HG03025 (cell line): Measurements from ENCODE around the gene STK10.

ENCODE experiments used
- ATAC-seq: cut with Tn5 transposase; IDR thresholded peaks from one replicate; pipeline ENCODE4 v1.9.1; 2021; ENCODE audit warnings: mild to moderate bottlenecking, moderate library complexity; ENCODE audit not compliant: unreplicated experiment, low FRiP score

STK10 gene

GRCh38 chr5:172144931-172145869 lies 42.8 kb downstream of the STK10 start:
- ATAC-seq = no peak

- no peak for ATAC-seq
Observed at GRCh38 chr5:172144291-172144815, 43.7 kb downstream of the STK10 start.

- no peak for ATAC-seq
Observed at GRCh38 chr5:172143875-172144274, 44.1 kb downstream of the STK10 start.

- no peak for ATAC-seq
Observed at GRCh38 chr5:172142709-172143215, 45.3 kb downstream of the STK10 start.

GRCh38 chr5:172141949-172142319 lies 46.1 kb downstream of the STK10 start:
- ATAC-seq = no peak

GRCh38 chr5:172140866-172141265 lies 47.2 kb downstream of the STK10 start:
- ATAC-seq = no peak

- no peak for ATAC-seq
Observed at GRCh38 chr5:172140120-172140519, 47.9 kb downstream of the STK10 start.

- no peak for ATAC-seq
Observed at GRCh38 chr5:172137046-172137445, 51.0 kb downstream of the STK10 start.

GRCh38 chr5:172133359-172134029 lies 54.5 kb downstream of the STK10 start:
- no peak for ATAC-seq

GRCh38 chr5:172131690-172132089 lies 56.3 kb downstream of the STK10 start:
- no peak for ATAC-seq

GRCh38 chr5:172129256-172129910 lies 58.6 kb downstream of the STK10 start:
- ATAC-seq = no peak

GRCh38 chr5:172127581-172127980 lies 60.4 kb downstream of the STK10 start:
- ATAC-seq = no peak

GRCh38 chr5:172123269-172123692 lies 64.7 kb downstream of the STK10 start:
- no peak for ATAC-seq

GRCh38 chr5:172119921-172120688 lies 67.9 kb downstream of the STK10 start:
- no peak for ATAC-seq

- no peak for ATAC-seq
Observed at GRCh38 chr5:172118891-172119290, 69.1 kb downstream of the STK10 start.

- no peak for ATAC-seq
Observed at GRCh38 chr5:172117977-172118701, 69.9 kb downstream of the STK10 start.

- ATAC-seq = no peak
Observed at GRCh38 chr5:172115541-172115982, 72.5 kb downstream of the STK10 start.

GRCh38 chr5:172114875-172115422 lies 73.1 kb downstream of the STK10 start:
- ATAC-seq = peak; percentile 59

GRCh38 chr5:172113036-172113435 lies 75.0 kb downstream of the STK10 start:
- no peak for ATAC-seq
